ENCODE results near the gene PKM. TPM values are rescaled to one million over a fixed set of nuclear protein-coding genes. Genes with fewer than 3 reads are reported as not detected.

The PKM gene
- polyA plus RNA-seq, 1 donor (not counting 4 experiments of a cell fraction or from before 2014, with no cell fraction given), result 3,352 TPM

DNA sequence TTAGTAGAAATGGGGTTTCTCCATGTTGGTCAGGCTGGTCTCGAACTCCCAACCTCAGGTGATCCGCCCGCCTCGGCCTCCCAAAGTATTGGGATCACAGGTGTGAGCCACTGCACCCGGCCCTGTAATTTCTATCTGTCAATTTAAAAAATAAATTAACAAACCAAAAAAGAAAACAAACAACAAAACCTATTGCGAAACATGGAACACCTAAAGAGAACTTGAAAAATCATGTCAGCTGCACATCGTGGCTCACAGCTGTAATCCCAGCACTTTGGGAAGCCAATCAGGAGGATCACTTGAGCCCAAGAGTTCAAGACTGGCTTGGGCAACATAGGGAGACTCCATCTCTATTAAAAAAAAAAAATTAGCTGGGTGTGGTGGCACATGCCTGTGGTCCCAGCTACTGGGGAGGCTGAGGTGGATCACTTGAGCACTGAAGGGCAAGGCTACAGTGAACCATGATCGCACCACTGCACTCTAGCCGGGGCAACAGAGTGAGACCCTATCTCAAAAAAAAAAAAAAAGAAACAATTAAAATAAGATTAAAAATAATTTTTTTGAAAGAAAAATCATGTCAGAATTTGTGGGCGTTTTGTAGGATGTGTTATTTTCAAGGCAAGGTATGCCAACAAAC, 21.8 kb upstream of the PKM start:
- H3K36me3 ChIP-seq (ENCODE audit: control insufficient read depth in 2 of 2, extremely low read depth in 1 of 2, insufficient read depth in 2 of 2, low read length in 2 of 2), result peaks cover 26 to 38% of the 10 kb centered on the region in 2 experiments
- H3K9ac ChIP-seq (ENCODE audit: control insufficient read depth, extremely low read depth, insufficient read depth, low read length), result no peak overlapping the region
- no peaks in the 10 kb centered on the region for H3K4me1 ChIP-seq (ENCODE audit: control insufficient read depth, extremely low read depth, insufficient read depth, low read length)
- H3K4me2 ChIP-seq (ENCODE audit: control insufficient read depth, extremely low read depth, insufficient read depth, low read depth, low read length), result no peak overlapping the region
- no peaks in the 10 kb centered on the region for H3K79me2 ChIP-seq (ENCODE audit: control insufficient read depth, insufficient read depth, low read length)
- H3K4me3 ChIP-seq (ENCODE audit: control insufficient read depth in 2 of 3, extremely low read depth in 1 of 3, insufficient read depth in 2 of 3, low read depth in 1 of 3, low read length in 3 of 3), result no peak overlapping the region
- H4K20me1 ChIP-seq (ENCODE audit: control insufficient read depth, extremely low read depth, insufficient read depth, low read length), result no peaks in the 10 kb centered on the region
- no peak overlapping the region for H2AFZ ChIP-seq (ENCODE audit: control insufficient read depth, low read length)
- H3K27me3 ChIP-seq (ENCODE audit: control insufficient read depth, extremely low read depth, insufficient read depth, low read length), result no peaks in the 10 kb centered on the region
- TF ChIP-seq, protein P1, sequence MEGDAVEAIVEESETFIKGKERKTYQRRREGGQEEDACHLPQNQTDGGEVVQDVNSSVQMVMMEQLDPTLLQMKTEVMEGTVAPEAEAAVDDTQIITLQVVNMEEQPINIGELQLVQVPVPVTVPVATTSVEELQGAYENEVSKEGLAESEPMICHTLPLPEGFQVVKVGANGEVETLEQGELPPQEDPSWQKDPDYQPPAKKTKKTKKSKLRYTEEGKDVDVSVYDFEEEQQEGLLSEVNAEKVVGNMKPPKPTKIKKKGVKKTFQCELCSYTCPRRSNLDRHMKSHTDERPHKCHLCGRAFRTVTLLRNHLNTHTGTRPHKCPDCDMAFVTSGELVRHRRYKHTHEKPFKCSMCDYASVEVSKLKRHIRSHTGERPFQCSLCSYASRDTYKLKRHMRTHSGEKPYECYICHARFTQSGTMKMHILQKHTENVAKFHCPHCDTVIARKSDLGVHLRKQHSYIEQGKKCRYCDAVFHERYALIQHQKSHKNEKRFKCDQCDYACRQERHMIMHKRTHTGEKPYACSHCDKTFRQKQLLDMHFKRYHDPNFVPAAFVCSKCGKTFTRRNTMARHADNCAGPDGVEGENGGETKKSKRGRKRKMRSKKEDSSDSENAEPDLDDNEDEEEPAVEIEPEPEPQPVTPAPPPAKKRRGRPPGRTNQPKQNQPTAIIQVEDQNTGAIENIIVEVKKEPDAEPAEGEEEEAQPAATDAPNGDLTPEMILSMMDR (optimal IDR thresholded peaks at IDR 0.05 in 1 of 3, IDR thresholded peaks at IDR 0.05 in 1 of 3, conservative IDR thresholded peaks at IDR 0.05 in 1 of 3; ENCODE audit: extremely low read depth in 1 of 3, insufficient read depth in 2 of 3, low read length in 3 of 3), result no peak
- no peak for TF ChIP-seq EZH2 (IDR thresholded peaks at IDR 0.05; ENCODE audit: low read length)
- dilution Hi-C loops (cut with MboI; ENCODE audit: extremely low pct_ligation_motif_present, low sequenced_read_pairs), result no loop called here
- H3K9me1 ChIP-seq (ENCODE audit: control insufficient read depth, extremely low read depth, insufficient read depth, low read length), result no peaks in the 10 kb centered on the region
- FAIRE-seq (no peak), DNase-seq (ENCODE audit: low read depth, low spot score) (no peak)
- H3K9me3 ChIP-seq (ENCODE audit: control insufficient read depth, low read depth, low read length), result no peaks in the 10 kb centered on the region
- H3K27ac ChIP-seq (ENCODE audit: control insufficient read depth, insufficient read depth, low read length), result no peak overlapping the region

DNA sequence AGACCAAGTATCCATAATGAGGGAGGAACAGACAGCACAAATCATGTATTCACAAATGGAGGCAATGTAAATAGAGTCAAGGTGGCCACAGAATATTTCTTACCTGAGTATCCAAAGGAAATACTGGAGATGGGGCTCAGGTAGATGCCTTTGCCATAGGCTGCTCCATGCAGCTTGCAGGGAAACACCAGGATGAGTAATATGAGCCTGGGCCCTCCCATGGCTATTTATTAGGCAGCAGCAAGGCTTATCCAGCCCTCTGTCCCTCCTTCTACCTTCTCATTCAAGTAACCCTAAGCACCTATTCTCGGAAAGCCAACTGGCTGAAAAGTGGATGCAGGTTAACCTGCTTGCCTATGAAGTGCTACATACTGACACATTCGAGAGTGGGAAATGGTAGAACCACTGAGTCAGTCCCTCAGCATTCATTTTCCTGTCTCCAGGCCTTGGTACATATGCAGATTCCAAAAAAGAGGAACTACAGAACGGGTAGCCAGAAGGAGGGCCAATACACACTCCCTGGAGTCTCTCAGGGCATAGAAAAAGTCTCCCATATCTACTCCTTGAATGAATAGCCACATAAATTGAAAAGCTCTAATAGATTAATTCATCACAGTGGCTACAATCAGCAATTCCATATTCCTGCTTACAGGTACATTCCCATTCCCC, 18.3 kb upstream of the PKM start:
- TF ChIP-seq, protein P1 (optimal IDR thresholded peaks at IDR 0.05 in 1 of 3, IDR thresholded peaks at IDR 0.05 in 1 of 3, conservative IDR thresholded peaks at IDR 0.05 in 1 of 3; ENCODE audit: extremely low read depth in 1 of 3, insufficient read depth in 2 of 3, low read length in 3 of 3), result no peak
- TF ChIP-seq EZH2 (IDR thresholded peaks at IDR 0.05; ENCODE audit: low read length), result no peak
- dilution Hi-C loops (cut with MboI; ENCODE audit: extremely low pct_ligation_motif_present, low sequenced_read_pairs), result no loop called here
- H3K4me2 ChIP-seq (ENCODE audit: control insufficient read depth, extremely low read depth, insufficient read depth, low read depth, low read length), result no peak overlapping the region
- no peaks in the 10 kb centered on the region for H3K9me3 ChIP-seq (ENCODE audit: control insufficient read depth, low read depth, low read length)
- H3K79me2 ChIP-seq (ENCODE audit: control insufficient read depth, insufficient read depth, low read length), result no peaks in the 10 kb centered on the region
- no peak overlapping the region for H3K9ac ChIP-seq (ENCODE audit: control insufficient read depth, extremely low read depth, insufficient read depth, low read length)
- no peaks in the 10 kb centered on the region for H3K9me1 ChIP-seq (ENCODE audit: control insufficient read depth, extremely low read depth, insufficient read depth, low read length)
- DNase-seq (ENCODE audit: low read depth, low spot score), result no peak
- H3K4me1 ChIP-seq (ENCODE audit: control insufficient read depth, extremely low read depth, insufficient read depth, low read length), result no peaks in the 10 kb centered on the region
- no peak for FAIRE-seq
- peaks cover 20 to 28% of the 10 kb centered on the region in 2 experiments for H3K36me3 ChIP-seq (ENCODE audit: control insufficient read depth in 2 of 2, extremely low read depth in 1 of 2, insufficient read depth in 2 of 2, low read length in 2 of 2)
- H4K20me1 ChIP-seq (ENCODE audit: control insufficient read depth, extremely low read depth, insufficient read depth, low read length), result no peaks in the 10 kb centered on the region
- H2AFZ ChIP-seq (ENCODE audit: control insufficient read depth, low read length), result no peak overlapping the region
- no peak overlapping the region for H3K4me3 ChIP-seq (ENCODE audit: control insufficient read depth in 2 of 3, extremely low read depth in 1 of 3, insufficient read depth in 2 of 3, low read depth in 1 of 3, low read length in 3 of 3)
- H3K27ac ChIP-seq (ENCODE audit: control insufficient read depth, insufficient read depth, low read length), result no peak overlapping the region
- H3K27me3 ChIP-seq (ENCODE audit: control insufficient read depth, extremely low read depth, insufficient read depth, low read length), result no peaks in the 10 kb centered on the region
